ENCODE measurements around the gene ENPP4.

ENPP4 gene

DNA sequence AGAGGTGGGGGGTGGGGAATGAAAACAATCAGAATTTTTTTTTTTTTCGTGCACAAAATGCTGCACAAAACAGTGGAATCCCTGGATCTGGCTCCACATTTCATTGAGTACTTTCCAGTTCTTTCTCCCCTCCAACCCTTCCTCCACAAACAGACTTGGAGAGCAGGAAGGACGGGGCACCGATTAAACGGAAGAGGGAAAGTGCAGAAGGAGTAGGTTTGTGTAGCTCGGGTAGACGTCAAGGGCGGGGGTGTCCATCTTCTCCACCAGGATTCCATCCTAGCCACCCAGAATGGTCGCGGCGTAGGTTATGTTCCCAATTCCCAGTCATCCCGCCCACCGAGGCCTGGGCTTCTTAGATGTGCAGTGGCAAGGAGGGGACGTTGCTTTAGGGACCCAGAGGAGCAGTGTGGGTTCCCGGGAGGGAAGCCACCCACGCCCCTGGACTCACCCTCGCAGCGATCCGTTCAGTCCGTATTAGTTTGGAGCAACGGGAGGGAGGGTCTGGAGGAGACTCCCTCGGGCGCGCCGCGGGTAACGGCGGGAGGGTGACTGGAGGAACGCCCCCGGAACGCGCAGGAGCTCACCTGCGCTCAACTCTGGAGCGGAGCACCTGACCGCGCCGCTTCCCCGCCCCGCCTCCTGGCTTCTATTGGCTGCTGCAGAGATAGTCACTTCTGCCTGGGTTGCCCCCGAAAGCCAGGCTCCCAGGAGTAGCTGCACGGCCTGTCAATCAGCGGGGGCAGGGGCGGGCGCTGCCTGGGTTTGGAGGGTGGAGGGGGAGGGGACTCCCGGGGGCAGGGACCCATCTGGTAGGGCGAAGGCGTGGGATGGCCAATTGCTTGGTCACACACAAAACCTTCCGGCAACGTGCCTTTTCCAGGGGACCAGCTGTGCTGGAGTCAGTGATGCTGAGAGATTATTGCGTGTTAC, 40.8 kb downstream of the ENPP4 start, which contains the start of gene ENPP5:
TSS of gene ENPP5 (minus strand) at position 624 of the 933 bp plus-strand sequence. CDS start 2,718 bp downstream, outside the sequence.
- no peak for TF ChIP-seq GATA3 (IDR thresholded peaks at IDR 0.05; ENCODE audit: low read depth, low read length)
- no peak for TF ChIP-seq GATA2 (IDR thresholded peaks at IDR 0.05; ENCODE audit: low read depth, low read length)

DNA sequence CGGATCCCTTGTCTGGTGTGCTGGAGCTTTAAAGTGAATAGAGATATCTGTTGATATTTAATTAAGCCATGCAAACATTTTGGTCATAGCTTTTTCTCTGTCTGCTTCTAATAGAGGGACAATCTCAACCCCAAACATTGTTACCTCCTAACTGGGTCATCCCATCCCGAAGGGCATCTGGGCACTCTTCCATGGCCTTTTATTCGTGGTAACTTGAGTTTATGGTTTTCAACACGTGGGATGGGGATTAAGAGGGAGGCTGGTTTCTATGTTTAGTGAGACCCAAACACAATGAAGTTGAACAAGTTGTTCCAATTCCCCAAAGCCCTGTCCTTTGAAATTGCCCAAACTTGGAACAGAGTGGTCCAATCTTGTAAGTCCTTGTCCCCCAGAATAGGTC, 42.4 kb downstream of the ENPP4 start:
- TF ChIP-seq GATA2 (IDR thresholded peaks at IDR 0.05; ENCODE audit: low read depth, low read length) (no peak), GATA3 (IDR thresholded peaks at IDR 0.05; ENCODE audit: low read depth, low read length) (no peak)

DNA sequence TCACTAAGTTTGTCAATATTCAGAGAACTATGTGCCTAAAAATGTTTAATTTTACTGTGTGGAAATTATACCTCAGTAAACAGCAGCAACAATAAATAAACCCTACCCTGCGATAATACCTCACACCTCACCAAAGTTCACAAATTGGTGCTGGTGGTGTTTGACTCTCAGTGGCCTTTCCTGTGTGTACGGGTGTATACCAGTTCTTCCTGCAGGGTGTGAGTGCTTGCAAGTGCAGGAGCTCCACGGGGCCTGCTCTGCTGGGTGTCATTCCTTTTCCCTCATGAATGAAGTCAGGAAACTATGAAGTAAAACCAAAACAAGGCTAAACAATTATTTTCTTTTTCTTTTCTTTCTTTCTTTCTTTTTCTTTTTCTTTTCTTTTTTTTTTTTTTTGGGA, 45.1 kb downstream of the ENPP4 start:
- TF ChIP-seq GATA3 (IDR thresholded peaks at IDR 0.05; ENCODE audit: low read depth, low read length) = no peak
- no peak for TF ChIP-seq GATA2 (IDR thresholded peaks at IDR 0.05; ENCODE audit: low read depth, low read length)

DNA sequence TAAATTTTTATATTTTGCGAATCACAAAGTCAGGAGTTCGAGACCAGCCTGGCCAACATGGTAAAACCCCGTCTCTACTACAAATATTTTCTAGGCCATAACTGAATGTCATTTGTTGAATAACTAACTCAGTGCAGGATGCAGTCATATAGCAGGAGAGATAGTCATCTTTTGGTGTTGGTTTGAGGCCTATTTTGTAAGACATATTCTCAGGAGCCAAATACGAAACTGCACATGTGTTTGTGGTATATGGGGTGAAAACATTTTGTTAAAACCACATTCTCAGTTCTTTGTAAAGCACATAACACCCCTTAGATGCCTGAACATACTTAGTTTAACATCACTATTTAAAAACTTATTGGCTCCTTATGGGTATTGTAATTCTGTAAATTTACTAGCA, 45.7 kb downstream of the ENPP4 start:
- no peak for TF ChIP-seq GATA3 (IDR thresholded peaks at IDR 0.05; ENCODE audit: low read depth, low read length)
- no peak for TF ChIP-seq GATA2 (IDR thresholded peaks at IDR 0.05; ENCODE audit: low read depth, low read length)

DNA sequence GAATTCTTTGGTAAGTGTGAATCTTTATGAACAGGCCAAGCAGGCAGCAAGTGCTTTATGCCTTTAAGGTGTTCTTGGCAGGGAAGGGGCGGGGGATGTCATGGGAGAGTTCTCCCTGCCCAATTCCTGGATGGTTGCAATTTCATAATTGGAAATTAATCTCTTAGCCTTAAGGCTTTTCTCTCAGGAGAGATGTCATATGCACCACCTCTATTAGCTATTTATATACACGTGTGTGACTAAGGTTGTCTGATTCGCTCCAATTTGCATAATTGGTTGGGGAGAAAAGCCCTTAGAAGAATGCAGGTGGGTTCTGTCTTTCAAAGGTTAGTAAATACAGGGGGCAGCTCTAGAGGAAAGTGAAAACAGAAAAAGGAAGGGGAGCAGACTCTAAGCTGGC, 46.2 kb downstream of the ENPP4 start:
- TF ChIP-seq GATA3 (IDR thresholded peaks at IDR 0.05; ENCODE audit: low read depth, low read length) = no peak
- no peak for TF ChIP-seq GATA2 (IDR thresholded peaks at IDR 0.05; ENCODE audit: low read depth, low read length)

DNA sequence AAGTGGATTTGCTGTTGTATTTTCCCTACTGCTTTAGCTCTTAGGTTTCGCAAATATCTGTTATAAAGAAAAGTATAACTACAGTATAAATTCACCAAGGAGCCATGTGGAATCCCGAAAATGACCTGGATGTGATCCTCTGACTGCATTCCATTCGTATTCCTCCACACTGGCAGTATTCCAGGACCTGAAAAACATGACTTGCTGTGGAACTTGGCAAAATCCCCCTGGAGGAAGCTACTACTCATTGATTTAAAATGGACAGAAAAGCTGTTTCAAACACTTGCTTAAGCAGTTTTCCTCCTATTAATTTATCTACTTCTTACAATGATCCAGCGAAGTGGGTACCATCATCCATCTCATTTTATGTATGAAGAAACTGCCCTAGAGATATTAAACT, 54.3 kb downstream of the ENPP4 start:
- TF ChIP-seq GATA3 (IDR thresholded peaks at IDR 0.05; ENCODE audit: low read depth, low read length) = no peak
- no peak for TF ChIP-seq GATA2 (IDR thresholded peaks at IDR 0.05; ENCODE audit: low read depth, low read length)

DNA sequence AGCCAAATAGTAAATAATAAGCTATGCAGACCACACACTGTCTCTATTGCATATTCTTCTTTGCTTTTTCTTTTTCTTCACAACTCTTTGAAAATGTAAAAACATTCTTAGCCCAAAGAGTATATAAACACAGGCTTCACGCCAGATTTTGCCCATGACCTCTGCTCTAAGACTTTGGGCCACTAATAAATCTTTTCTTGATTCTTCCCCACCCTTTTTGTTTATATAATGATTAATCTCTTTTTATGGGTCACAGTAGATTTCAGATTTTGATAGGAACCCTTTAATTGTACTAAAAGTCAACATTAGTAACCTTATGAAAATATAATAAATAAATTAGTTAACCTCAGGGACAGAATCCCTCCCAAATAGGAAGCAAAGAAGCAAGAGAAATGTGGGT, 56.8 kb downstream of the ENPP4 start:
- TF ChIP-seq GATA2 (IDR thresholded peaks at IDR 0.05; ENCODE audit: low read depth, low read length) (no peak), GATA3 (IDR thresholded peaks at IDR 0.05; ENCODE audit: low read depth, low read length) (no peak)

DNA sequence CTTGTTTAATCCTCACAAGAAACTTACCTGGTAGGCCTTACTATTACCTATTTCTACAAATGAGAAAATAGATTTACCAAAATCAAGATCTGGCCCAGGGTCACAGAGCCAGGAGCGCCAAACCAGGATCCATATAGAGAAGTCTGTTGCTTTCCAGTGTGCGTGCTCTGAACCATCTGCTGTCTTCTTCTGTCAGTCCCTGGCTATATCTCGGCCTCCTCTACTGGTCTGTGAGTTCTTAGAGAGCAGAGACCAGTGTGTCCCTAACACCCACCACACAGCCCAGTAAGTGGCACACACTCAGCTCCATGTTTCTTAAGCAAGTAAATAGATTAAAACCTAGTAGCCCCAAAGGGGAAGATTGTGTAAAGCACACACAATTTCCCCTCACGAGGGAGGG, 59.9 kb downstream of the ENPP4 start:
- TF ChIP-seq GATA2 (IDR thresholded peaks at IDR 0.05; ENCODE audit: low read depth, low read length) (no peak), GATA3 (IDR thresholded peaks at IDR 0.05; ENCODE audit: low read depth, low read length) (no peak)

DNA sequence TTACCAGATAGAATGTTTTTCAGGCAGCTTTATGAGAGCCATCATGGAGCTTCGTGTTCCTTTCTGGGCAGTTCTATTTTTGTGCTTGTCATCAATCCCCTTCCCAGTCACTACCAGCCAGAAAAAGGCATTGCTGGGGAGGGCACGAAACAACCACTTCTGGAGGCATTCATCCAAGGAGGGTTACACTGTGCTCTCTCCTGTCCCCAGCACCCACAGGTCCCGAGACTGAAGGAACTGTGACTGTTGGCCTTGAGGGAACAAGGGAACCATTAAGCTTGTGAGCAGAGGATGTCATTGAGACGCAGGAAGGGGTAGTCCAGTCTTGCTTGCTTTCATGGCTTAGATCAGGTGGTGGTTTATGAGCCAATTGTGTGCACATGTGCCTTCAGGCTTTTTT, 61.1 kb downstream of the ENPP4 start:
- TF ChIP-seq GATA3 (IDR thresholded peaks at IDR 0.05; ENCODE audit: low read depth, low read length) (no peak), GATA2 (IDR thresholded peaks at IDR 0.05; ENCODE audit: low read depth, low read length) (no peak)

DNA sequence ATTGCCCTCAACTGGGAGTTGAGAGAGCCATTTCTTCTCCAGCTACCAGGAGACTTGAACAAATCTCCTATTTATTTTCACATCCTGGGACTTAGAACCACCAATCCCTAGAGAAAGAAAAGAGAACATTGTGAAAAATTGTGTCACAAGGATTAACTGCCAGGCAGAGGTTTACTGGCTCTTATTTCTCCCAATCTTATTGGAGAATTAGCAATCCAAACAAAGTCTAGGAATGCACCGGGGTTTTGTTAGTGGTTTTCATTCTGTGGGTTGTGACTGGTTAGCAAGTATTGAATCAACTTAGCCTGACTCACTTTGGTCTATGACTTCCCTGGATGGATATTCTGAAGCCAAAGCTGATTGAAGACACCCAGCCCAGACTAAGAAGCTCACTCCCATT, 62.2 kb downstream of the ENPP4 start:
- TF ChIP-seq GATA3 (IDR thresholded peaks at IDR 0.05; ENCODE audit: low read depth, low read length) (no peak), GATA2 (IDR thresholded peaks at IDR 0.05; ENCODE audit: low read depth, low read length) (no peak)

All from SH-SY5Y (cell line).